HG03045 (cell line): ENCODE data around the gene MZB1.

ENCODE experiments used
- ATAC-seq: cut with Tn5 transposase; IDR thresholded peaks from one replicate; pipeline ENCODE4 v1.9.1; 2021; ENCODE audit warnings: mild to moderate bottlenecking, moderate library complexity; ENCODE audit not compliant: unreplicated experiment

Gene MZB1

GRCh38 chr5:139340051-139340450, 49.7 kb downstream of the MZB1 start:
- ATAC-seq: no peak
